Stomach (tissue), 9 donors: ENCODE measurements around the gene GPC6. TPM values are rescaled to one million over a fixed set of nuclear protein-coding genes. Genes with fewer than 3 reads are reported as not detected.

Experiments used
- DNase-seq, 2 donors: peaks; one replicate each; pipeline versions ENCODE4 v3.0.0 to v3.0.0-alpha.2; 2013 to 2019
- H3K27ac ChIP-seq, 5 donors: fragments of 200-600 bp in 4 of 5; sonication (generic) in 4 of 5; one replicate each; pipeline ENCODE4 v1.5.1; 2013 to 2019; ENCODE audit warnings: mild to moderate bottlenecking in 1 of 5, moderate library complexity in 1 of 5
- H3K27me3 ChIP-seq, 3 donors: fragments of 200-600 bp; sonication (generic); one replicate each; pipeline ENCODE4 v1.5.1; 2017 to 2019; ENCODE audit warnings: mixed run types in 1 of 3
- H3K36me3 ChIP-seq, 4 donors: fragments of 200-600 bp; sonication (generic); 1 replicate in 3 of 4; 2 replicates in 1 of 4; pipeline ENCODE4 v1.5.1; 2016 to 2019
- H3K4me1 ChIP-seq, 4 donors: fragments of 200-600 bp; sonication (generic); one replicate each; pipeline ENCODE4 v1.5.1; 2016 to 2019
- H3K4me3 ChIP-seq, 4 donors: fragments of 200-600 bp; sonication (generic) in 3 of 4; one replicate each; pipeline ENCODE4 v1.5.1; 2016 to 2019; ENCODE audit warnings: mild to moderate bottlenecking in 1 of 4
- H3K9me3 ChIP-seq, 4 donors: fragments of 200-600 bp; sonication (generic); one replicate each; pipeline ENCODE4 v1.5.1; 2016 to 2019
- CTCF ChIP-seq, 7 experiments: fragments of 450-650 bp in 4 of 7; fragments of 200-600 bp in 3 of 7; sonication (generic) in 3 of 7; IDR thresholded peaks; one replicate each; pipeline ENCODE4 v1.5.1; 2016 to 2019; ENCODE audit warnings: antibody characterized with exemption in 7 of 7, control low read depth in 2 of 7, mild to moderate bottlenecking in 1 of 7
- EP300 ChIP-seq: sonication (generic); formaldehyde crosslinking; IDR thresholded peaks from one replicate; pipeline ENCODE4 v1.6.1; 2017; ENCODE audit warnings: antibody characterized with exemption
- POLR2A ChIP-seq, 4 donors: fragments of 450-650 bp; IDR thresholded peaks; one replicate each; pipeline ENCODE4 v1.6.1; 2016; ENCODE audit warnings: antibody characterized with exemption in 4 of 4, control low read depth in 2 of 4, mild to moderate bottlenecking in 1 of 4, moderate library complexity in 1 of 4
- POLR2AphosphoS5 ChIP-seq, 3 donors: sonication (generic); formaldehyde crosslinking; IDR thresholded peaks; one replicate each; pipeline ENCODE4 v1.6.1; 2016; ENCODE audit warnings: antibody characterized with exemption in 3 of 3
- whole genome bisulfite sequencing, 5 donors: extraction: QIAGEN DNeasy Blood & Tissue Kit in 3 of 5; methylation state at CpG; one replicate each; pipeline versions ENCODE4 v1.1.5 to v1.1.7; 2013 to 2018; 5-methylcytosine and 5-hydroxymethylcytosine counted together
- intact Hi-C: fragments of 100-400 bp; cut with DNase I; formaldehyde crosslinking; loops from one replicate; pipeline ENCODE4 v1.15.1; 2023; ENCODE audit warnings: low total_unique reads
- polyA plus RNA-seq, 3 donors: library from polyadenylated mRNA; stranded (reverse); fragments of 200-250 nt; gene quantifications; one replicate each; pipeline ENCODE4 v1.2.3, GENCODE V29; 2013
- total RNA-seq, 5 donors: library from RNA; depleted of rRNA; stranded (reverse); fragments of >200 nt; gene quantifications; one replicate each; pipeline versions ENCODE4 v1.1.0 to v1.2.3, GENCODE V29; 2014 to 2016
- donor health status: healthy with polysubstance abuse.
- donor health status: Bipolar disorder and iron deficiency.
- donor health status: healthy.

The GPC6 gene
- total and polyA plus RNA-seq, 8 donors, result 0.70 to 52.7 (median 5.6) TPM

- no peak for TF ChIP-seq CTCF (IDR thresholded peaks at IDR 0.05)
- TF ChIP-seq POLR2A (IDR thresholded peaks at IDR 0.05), result no peak
- no peak for TF ChIP-seq POLR2AphosphoS5 (IDR thresholded peaks at IDR 0.05)
- no peak for TF ChIP-seq EP300
- intact Hi-C loops, result no loop called here
- Histone ChIP-seq H3K27ac (no peak overlapping the region), H3K4me3 (no peak overlapping the region), H3K27me3 (no peaks in the 10 kb centered on the region), H3K4me1 (no peaks in the 10 kb centered on the region), H3K9me3 (no peaks in the 10 kb centered on the region), H3K36me3 (no peaks in the 10 kb centered on the region)
- no peak for DNase-seq
Observed at GRCh38 chr13:94387047-94387446, 1160.4 kb downstream of the GPC6 start.

DNA sequence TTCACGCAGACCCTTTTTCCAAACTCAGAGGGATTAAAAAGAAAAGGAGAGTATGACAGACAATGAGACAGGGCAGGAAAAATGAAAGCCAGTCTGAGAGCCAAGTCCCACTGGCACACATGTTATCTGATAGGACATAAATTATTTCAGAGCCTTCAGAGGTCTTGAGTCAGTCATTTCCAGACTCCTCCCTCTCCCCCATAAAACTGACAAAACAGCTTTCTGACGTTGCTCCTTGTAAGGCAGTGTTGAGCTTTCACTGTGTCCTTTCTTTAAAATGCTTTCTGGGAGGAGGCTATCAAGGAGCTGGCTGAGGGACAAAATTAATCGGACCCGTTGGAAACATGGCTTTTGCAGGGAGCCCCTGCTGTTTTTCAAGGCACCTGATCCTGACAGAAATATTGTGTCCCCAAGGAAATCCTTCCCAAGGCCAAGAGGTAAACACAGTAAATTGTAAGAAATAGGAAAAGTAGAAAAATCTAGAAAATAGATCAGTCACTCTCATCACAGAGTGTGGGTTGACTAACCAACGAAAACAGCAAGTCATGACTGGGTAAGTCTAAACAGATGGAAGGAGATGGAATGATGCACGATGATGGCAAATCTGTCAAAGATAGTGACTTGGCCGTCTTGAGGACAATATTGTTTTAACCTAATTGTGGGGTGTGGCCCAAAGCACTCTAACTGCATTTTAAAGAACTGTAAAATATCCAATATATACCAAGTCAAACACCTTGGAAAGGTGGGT, 1163.2 kb downstream of the GPC6 start:
- Histone ChIP-seq H3K4me3 (no peak overlapping the region), H3K36me3 (no peaks in the 10 kb centered on the region), H3K9me3 (no peaks in the 10 kb centered on the region), H3K4me1 (no peaks in the 10 kb centered on the region), H3K27me3 (no peaks in the 10 kb centered on the region), H3K27ac (no peak overlapping the region)
- TF ChIP-seq EP300 (no peak), CTCF (IDR thresholded peaks at IDR 0.05) (no peak), POLR2A (IDR thresholded peaks at IDR 0.05) (no peak), POLR2AphosphoS5 (IDR thresholded peaks at IDR 0.05) (no peak)
- 61 to 69% (median 68%) methylated on average over 7 of the region's 7 CpGs for WGBS, 5 donors
- intact Hi-C loops, result no loop called here
- no peak for DNase-seq

DNA sequence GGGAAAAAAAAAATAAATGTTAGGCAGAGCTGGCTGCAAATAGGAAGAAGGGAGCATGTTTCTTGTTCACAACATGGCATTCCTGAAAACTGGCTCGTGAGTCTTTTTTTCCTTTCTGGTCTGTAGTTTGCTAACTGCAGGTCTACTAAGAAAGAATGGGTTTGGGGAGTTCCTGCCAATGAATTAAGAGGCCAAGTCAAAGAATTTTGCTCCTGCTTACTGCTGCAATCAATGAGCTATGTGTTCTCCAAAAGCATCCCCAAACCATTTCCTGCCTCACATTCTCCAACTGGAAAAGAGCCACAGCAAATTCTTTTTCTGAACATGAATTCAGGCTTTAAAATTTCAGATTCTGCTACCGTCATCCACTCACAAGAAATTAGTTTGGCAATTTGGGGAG, 1164.3 kb downstream of the GPC6 start:
- no peaks in the 10 kb centered on the region for H3K4me1 ChIP-seq
- H3K36me3 ChIP-seq, result no peaks in the 10 kb centered on the region
- H3K27me3 ChIP-seq, result no peaks in the 10 kb centered on the region
- TF ChIP-seq POLR2A (IDR thresholded peaks at IDR 0.05) (no peak), CTCF (IDR thresholded peaks at IDR 0.05) (no peak), POLR2AphosphoS5 (IDR thresholded peaks at IDR 0.05) (no peak), EP300 (no peak)
- no peak overlapping the region for H3K4me3 ChIP-seq
- no peak overlapping the region for H3K27ac ChIP-seq
- peak in 1 of 2 donors; percentile 17 for DNase-seq
- intact Hi-C loops, result no loop called here
- no peaks in the 10 kb centered on the region for H3K9me3 ChIP-seq
- 43 to 74% (median 71%) methylated on average over 2 of the region's 2 CpGs for WGBS, 5 donors

DNA sequence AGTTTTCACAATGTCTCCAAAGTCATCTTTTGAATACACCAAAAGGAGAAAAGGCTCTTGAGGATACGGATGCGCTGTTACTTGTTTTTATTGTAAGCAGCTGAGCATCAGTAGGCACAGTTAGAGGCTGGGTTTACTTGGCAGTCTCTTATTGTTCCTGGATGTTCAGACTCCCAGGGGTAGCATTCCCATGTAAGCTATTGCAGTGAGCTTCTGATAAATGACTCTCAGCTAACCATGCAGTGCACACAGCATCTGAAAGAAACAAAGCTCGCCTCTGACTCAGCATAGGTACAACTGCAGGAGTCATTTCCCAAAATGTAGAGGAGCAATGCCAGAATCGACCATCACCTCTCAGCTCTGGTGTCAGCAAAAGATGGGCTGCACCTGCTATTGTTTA, 1168.1 kb downstream of the GPC6 start:
- H3K4me3 ChIP-seq, result no peak overlapping the region
- H3K4me1 ChIP-seq, result no peaks in the 10 kb centered on the region
- WGBS, 5 donors, result 71 to 81% (median 76%) methylated on average over 4 of the region's 4 CpGs
- no peak overlapping the region for H3K27ac ChIP-seq
- no peaks in the 10 kb centered on the region for H3K9me3 ChIP-seq
- H3K36me3 ChIP-seq, result no peaks in the 10 kb centered on the region
- TF ChIP-seq EP300 (no peak), POLR2A (IDR thresholded peaks at IDR 0.05) (no peak), POLR2AphosphoS5 (IDR thresholded peaks at IDR 0.05) (no peak), CTCF (IDR thresholded peaks at IDR 0.05) (no peak)
- intact Hi-C loops, result no loop called here
- no peak for DNase-seq
- H3K27me3 ChIP-seq, result no peaks in the 10 kb centered on the region
